Cerebellar cortex (tissue), 1 donor: ENCODE data around the gene PMM1.
"Not testable (repeated sequence)": the region's sequence is repeated elsewhere in the genome, so short reads cannot be mapped to it uniquely, and the experiment has no call there.

Experiments
- DNase-seq: peaks from one replicate; pipeline ENCODE4 v3.0.0-alpha.2; 2015; ENCODE audit warnings: low spot score

The PMM1 gene

GRCh38 chr22:41589391-41590241, at the start of gene PMM1:
Gene PMM1, minus strand, starts transcription at chr22:41589840. Its CDS starts 35 bp downstream, at chr22:41589805.
- peak; percentile 100 for DNase-seq

- no peak for DNase-seq
These were observed 49.1 kb upstream of the PMM1 start for GRCh38 chr22:41638748-41639147.

GRCh38 chr22:41638124-41638523, 48.5 kb upstream of the PMM1 start:
- no peak for DNase-seq

GRCh38 chr22:41637623-41638022, 48.0 kb upstream of the PMM1 start:
- not testable (repeated sequence) for DNase-seq

- peak; percentile 29 for DNase-seq
These were observed 46.8 kb upstream of the PMM1 start for GRCh38 chr22:41636467-41636866.

- DNase-seq, result not testable (repeated sequence)
These were observed 45.0 kb upstream of the PMM1 start for GRCh38 chr22:41634610-41635009.

GRCh38 chr22:41631615-41632014, 42.0 kb upstream of the PMM1 start:
- DNase-seq, result not testable (repeated sequence)

- not testable (repeated sequence) for DNase-seq
These were observed 41.5 kb upstream of the PMM1 start for GRCh38 chr22:41631115-41631514.

GRCh38 chr22:41625577-41625976, 35.9 kb upstream of the PMM1 start:
- no peak for DNase-seq

- peak; percentile 10 for DNase-seq
These were observed 32.2 kb upstream of the PMM1 start for GRCh38 chr22:41621911-41622179.

GRCh38 chr22:41621099-41621910, 31.7 kb upstream of the PMM1 start, which contains the start of gene XRCC6:
Gene XRCC6, plus strand, starts transcription at chr22:41621295. Its CDS starts 710 bp downstream, at chr22:41622005.
- DNase-seq, result peak; percentile 100

GRCh38 chr22:41620589-41621098, 31.0 kb upstream of the PMM1 start, which contains the start of gene DESI1:
Gene DESI1, minus strand, starts transcription at chr22:41621043. Its CDS starts 204 bp downstream, at chr22:41620839.
- DNase-seq, result peak; percentile 36

- peak; percentile 20 for DNase-seq
These were observed 30.4 kb upstream of the PMM1 start for GRCh38 chr22:41619979-41620588.

- no peak for DNase-seq
These were observed 23.8 kb upstream of the PMM1 start for GRCh38 chr22:41613456-41613855.

GRCh38 chr22:41612603-41613306, 23.1 kb upstream of the PMM1 start:
- DNase-seq, result no peak

GRCh38 chr22:41608386-41608785, 18.7 kb upstream of the PMM1 start:
- DNase-seq, result no peak

- no peak for DNase-seq
These were observed 14.3 kb upstream of the PMM1 start for GRCh38 chr22:41603873-41604332.

GRCh38 chr22:41600976-41601375, 11.3 kb upstream of the PMM1 start:
- no peak for DNase-seq

GRCh38 chr22:41598891-41599635, 9.4 kb upstream of the PMM1 start:
- peak; percentile 83 for DNase-seq

- DNase-seq, result no peak
These were observed 8.4 kb upstream of the PMM1 start for GRCh38 chr22:41598081-41598480.

GRCh38 chr22:41597635-41597953, 8.0 kb upstream of the PMM1 start:
- no peak for DNase-seq
